Hair follicular keratinocyte (primary cell): ENCODE measurements around the gene ZKSCAN1. TPM values are rescaled to one million over a fixed set of nuclear protein-coding genes. Genes with fewer than 3 reads are reported as not detected.

Experiments
- total RNA-seq: library from RNA; depleted of rRNA; stranded (reverse); fragments of >200 nt; gene quantifications from 2 replicates; pipeline ENCODE4 v1.2.3, GENCODE V29; 2015

ZKSCAN1 gene
- 18.6 and 21.3 TPM in 2 replicates for total RNA-seq

DNA sequence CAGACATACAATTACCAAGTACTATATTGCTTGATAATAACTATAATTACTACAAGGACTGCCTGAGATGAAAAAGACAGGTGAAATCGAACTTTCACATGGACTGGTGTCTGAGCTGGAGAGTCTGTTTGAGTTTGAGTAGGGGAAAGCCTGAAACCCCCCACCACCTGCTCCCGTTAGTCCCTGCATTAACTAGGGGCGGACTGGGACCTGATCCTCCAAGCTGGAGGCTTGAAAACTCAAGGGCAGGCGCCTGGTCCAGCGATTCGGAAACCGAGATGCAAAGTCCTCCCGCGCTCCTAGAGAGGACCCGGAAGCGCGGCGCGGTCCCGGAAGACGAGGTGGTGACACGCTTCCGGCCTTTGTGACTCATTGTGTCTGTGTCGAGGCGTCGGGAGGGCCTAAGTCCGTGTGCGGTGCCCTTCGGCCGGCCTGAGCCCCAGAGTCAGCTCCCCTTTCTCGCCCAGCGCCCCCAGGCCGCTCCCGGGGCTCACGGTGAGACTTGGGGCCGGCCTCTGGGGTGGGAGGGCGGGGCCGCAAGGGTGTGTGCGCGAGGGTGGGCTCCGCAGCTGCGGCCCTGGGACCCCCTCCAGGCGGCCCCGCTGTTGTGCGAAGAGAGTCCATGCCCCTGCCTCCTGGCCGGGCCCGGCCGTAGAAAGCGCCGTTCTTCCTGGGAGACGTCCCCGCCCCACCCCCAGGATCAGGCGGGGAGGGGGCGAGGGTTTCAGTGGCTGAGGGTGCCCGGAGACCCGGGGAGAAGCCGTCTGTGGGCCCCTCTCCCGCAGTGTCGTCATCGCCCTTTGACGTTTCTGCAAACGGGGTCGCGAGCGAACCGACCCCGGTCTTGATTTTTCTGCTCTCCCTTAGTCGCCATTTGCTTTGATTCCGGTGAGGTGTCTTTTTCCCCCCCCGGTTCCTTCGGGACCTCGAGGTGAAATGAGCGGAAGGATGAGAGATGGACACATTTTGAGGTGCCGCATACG, at the start of gene ZKSCAN1:
ZKSCAN1 (plus strand) TSS at position 365 of the 983 bp plus-strand sequence. CDS start 7,911 bp downstream, outside the sequence.

DNA sequence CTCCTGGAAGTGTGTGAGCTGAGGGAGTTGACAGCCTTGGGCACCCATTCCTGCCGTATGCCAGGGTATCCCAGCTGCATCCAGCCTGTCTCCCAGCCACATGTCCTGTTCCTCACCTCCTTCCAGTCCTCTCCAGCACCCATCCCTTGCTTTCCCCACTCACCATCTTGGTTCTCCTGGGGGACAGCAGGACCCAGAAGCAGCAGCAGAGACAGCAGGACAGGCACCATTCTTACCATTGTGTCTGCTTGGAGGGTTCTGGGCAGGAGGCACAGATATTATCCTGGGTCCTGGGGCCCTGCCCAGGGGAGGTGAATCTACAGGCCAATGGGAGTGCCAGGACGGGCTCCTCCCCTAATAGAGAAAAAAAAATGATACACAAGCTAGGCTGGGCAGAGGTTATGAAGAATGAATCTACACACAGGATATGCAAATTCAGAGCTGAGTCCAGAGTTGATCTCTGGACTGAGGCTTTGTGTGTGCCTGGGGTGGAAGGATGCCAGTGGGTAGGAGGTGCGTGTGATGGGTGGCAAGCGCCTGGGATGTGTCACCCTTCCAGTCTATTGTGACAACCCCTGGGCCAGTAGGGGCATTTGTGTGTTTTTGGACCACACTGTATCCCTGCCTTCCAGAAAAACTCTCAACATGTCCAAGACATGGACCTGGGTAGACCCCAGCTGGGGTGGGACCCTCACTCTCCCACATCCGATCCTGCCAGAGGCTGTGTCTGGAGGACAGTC, 39.4 kb upstream of the ZKSCAN1 start, which contains the start of gene AZGP1:
AZGP1 (minus strand) TSS at position 250 of the 740 bp plus-strand sequence; CDS start at position 239, 11 bp downstream.

DNA sequence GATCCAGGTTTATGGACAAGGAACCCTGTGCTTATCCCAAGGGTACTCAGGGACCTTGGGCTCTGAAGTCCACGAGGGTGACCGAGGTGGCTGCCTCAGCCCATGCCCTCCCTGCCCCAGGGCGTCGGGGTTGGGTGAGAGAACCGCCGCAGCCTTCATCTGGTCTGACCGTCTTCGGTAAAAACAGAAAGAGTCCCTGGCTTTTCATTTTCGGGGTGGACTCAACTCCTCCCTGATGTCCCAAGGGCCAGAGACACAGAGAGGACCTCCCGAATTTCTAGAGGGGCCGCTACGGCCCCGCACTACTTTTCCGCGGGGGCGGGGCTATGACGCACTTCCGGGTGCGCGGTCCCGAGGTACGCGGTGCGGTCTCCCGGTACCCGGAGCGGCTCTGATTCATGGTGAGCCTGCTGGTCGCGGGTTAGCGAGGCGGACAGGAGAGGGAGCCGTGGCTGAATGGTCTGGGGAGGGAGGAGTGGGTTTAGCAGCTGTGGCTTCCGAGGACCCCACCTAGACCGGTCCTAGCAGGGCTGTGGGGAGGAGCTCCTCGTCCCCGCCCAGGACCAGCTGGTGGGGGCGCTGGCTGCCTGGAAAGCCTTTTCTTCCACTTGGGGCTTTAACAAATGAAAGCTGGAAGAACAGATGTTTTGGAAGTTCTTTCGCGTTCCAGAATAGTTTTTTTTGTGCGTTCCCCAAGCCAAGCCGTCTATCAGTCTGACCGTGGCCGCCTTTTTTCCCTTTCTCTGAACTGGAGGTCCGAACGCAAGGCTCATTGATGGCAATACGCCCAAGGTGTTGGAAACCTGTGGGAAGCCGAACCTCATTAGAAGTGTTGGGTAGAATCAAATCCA, 34.3 kb downstream of the ZKSCAN1 start, which contains the start of gene ZSCAN21:
ZSCAN21 (plus strand) TSS at position 334 of the 851 bp plus-strand sequence. CDS start 7,233 bp downstream, outside the sequence.

DNA sequence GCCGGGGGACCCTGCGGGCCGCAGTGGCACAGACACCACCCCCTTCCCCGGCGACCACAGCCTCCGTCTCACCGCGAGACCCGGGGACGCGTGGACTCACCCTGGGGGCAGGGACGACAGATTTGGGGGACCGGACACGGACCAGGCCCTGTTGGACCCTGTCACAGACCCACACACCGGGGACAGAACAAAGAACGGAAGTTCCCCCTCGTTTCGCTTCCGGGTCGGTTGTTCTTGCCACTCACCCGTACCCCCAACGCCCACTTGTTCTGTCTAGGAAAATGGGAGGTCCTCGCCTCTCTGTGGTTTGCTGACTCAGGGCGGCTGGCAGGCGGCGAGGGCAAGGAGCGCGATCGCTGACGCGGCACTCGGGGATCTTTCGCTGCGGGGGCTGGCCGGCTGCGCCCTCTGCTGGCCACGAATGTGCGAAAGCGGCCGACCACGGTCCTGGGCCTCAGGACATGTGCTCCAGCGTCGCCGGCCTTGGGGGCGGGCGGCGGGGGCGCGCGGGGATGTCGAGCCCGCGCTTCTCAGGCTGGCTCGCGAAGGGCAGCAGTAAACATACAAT, 66.2 kb downstream of the ZKSCAN1 start, which contains the start of gene ZNF3:
ZNF3 (minus strand) TSS at position 189 of the 568 bp plus-strand sequence. CDS start 4,366 bp downstream, outside the sequence.

DNA sequence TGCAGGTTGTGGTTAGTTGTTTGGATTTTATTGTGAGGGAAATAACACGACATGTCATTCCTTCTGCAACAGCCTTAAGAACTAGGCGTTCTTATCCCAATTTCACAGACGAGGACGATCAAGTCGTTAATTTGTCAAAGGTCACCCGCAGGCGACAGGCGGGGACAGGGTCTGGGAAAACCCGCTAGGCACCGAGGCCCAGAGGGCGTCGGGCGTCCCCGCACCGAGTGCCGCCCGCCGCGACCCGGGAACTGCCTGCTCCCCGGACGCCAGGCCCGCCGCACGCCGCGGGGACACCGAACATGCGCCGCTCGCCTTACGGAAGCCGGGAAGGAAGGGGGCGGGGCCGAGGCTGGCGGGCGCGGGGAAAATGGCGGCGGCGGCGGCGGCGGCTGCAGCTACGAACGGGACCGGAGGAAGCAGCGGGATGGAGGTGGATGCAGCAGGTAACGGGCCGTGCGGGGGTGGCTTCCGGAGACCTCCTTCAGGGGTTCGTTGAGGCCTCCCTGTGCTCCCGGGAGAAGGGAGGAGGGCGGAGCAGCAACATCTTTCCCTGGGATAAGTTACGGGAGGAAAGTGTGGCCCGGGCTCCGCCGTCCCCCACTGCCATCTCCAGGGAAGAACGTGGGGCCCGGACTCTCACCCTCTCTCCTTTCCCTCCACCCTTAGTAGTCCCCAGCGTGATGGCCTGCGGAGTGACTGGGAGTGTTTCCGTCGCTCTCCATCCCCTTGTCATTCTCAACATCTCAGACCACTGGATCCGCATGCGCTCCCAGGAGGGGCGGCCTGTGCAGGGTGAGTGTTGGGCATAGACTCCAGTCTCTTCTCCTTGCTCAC, 73.4 kb downstream of the ZKSCAN1 start, which contains the start of gene COPS6:
COPS6 (plus strand) TSS at position 349 of the 837 bp plus-strand sequence; CDS start at position 371, 22 bp downstream.

Other genes with a start within 250 kb of the ZKSCAN1 start
- gene CYP3A4, start 231.4 kb upstream of the ZKSCAN1 start, total RNA-seq, result not detected in 2 replicates
- gene CYP3A43, start 187.6 kb upstream of the ZKSCAN1 start, total RNA-seq, result not detected in 2 replicates
- not detected in 2 replicates for gene OR2AE1, start 138.6 kb upstream of the ZKSCAN1 start, total RNA-seq
- 12.5 and 21.3 TPM in 2 replicates for gene TRIM4, start 96.1 kb upstream of the ZKSCAN1 start, total RNA-seq
- not detected in 2 replicates for gene GJC3, start 86.0 kb upstream of the ZKSCAN1 start, total RNA-seq
- 0.39 TPM in 1 of 2 replicates, not detected in the other for gene AZGP1, start 39.6 kb upstream of the ZKSCAN1 start, total RNA-seq
- gene ZSCAN21, start 34.2 kb downstream of the ZKSCAN1 start, total RNA-seq, result 9.1 and 10.7 TPM in 2 replicates
- gene ZNF3, start 66.1 kb downstream of the ZKSCAN1 start, total RNA-seq, result 10.3 and 11.4 TPM in 2 replicates
- 52.7 and 64.4 TPM in 2 replicates for gene COPS6, start 73.4 kb downstream of the ZKSCAN1 start, total RNA-seq
- gene MCM7, start 85.8 kb downstream of the ZKSCAN1 start, total RNA-seq, result 63.3 and 194 TPM in 2 replicates
- gene AP4M1, start 86.0 kb downstream of the ZKSCAN1 start, total RNA-seq, result 8.4 and 12.8 TPM in 2 replicates
- 59.5 and 65.9 TPM in 2 replicates for gene TAF6, start 103.8 kb downstream of the ZKSCAN1 start, total RNA-seq
- gene CNPY4, start 104.0 kb downstream of the ZKSCAN1 start, total RNA-seq, result 10.3 and 11.2 TPM in 2 replicates
- gene MBLAC1, start 111.4 kb downstream of the ZKSCAN1 start, total RNA-seq, result 1.2 and 1.8 TPM in 2 replicates
- gene LAMTOR4, start 133.3 kb downstream of the ZKSCAN1 start, total RNA-seq, result 135 and 222 TPM in 2 replicates
- 8.4 and 9.6 TPM in 2 replicates for gene TRAPPC14, start 143.1 kb downstream of the ZKSCAN1 start, total RNA-seq
- gene GAL3ST4, start 153.0 kb downstream of the ZKSCAN1 start, total RNA-seq, result 3.0 and 3.5 TPM in 2 replicates
- 0.30 and 1.1 TPM in 2 replicates for gene GPC2, start 161.8 kb downstream of the ZKSCAN1 start, total RNA-seq
- gene STAG3, start 162.3 kb downstream of the ZKSCAN1 start, total RNA-seq, result 0.04 TPM in 1 of 2 replicates, not detected in the other
- not detected in 2 replicates for gene PVRIG, start 204.4 kb downstream of the ZKSCAN1 start, total RNA-seq